GM12801 (cell line): Measurements from ENCODE around the gene BHLHE23.

Experiments
- CTCF ChIP-seq: IDR thresholded peaks from one replicate; pipeline ENCODE4 v1.5.1; 2011; ENCODE audit warnings: control low read depth; ENCODE audit not compliant: insufficient read length; ENCODE audit errors: extremely low read depth

BHLHE23 gene

GRCh38 chr20:63014710-63015109, 7.9 kb upstream of the BHLHE23 start:
- TF ChIP-seq CTCF: no peak

DNA sequence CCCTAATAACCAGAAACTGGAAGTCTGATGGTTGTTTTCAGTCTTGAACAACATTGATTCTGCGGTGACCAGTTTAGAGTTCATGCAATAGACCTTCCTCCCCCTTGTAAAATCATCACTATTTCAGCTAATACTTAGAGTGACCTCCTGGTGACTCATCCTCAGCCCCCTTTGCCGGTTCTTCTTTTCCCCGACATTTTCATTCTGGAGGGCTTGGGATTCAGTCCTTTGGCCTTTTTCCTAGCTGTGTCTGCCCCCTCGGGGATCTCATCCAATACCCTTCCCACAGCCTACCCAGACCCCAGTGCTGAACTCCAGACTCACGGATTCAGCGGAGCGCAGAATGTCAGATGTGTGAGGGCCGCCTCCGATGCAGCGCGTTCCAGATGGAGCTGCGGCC, 7.5 kb upstream of the BHLHE23 start:
- TF ChIP-seq CTCF: no peak

GRCh38 chr20:63013207-63013606, 6.4 kb upstream of the BHLHE23 start:
- TF ChIP-seq CTCF: no peak

DNA sequence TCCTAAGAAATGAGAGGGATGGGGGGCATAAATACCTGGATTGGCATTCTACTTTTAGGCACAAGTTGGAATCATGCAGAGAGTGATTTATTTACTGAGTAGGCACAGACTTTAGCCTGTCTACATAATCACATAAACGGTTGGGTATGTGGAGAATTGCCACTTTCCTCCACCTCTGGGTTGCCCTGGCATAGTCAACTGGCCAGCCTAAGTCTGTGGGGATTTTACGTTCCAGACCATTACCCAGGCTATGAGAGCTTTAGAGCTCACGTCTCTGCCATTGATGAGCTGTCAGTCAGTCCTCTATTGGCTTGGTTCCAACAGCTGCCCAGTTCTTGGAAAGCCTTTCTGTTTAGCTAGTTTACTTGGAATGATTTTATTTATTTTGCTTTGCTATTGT, 5.0 kb upstream of the BHLHE23 start:
- no peak for TF ChIP-seq CTCF

- TF ChIP-seq CTCF: no peak
These were observed 3.4 kb upstream of the BHLHE23 start for GRCh38 chr20:63009988-63010769.

- TF ChIP-seq CTCF: peak; percentile 2
These were observed 2.5 kb upstream of the BHLHE23 start for GRCh38 chr20:63009045-63009961.

DNA sequence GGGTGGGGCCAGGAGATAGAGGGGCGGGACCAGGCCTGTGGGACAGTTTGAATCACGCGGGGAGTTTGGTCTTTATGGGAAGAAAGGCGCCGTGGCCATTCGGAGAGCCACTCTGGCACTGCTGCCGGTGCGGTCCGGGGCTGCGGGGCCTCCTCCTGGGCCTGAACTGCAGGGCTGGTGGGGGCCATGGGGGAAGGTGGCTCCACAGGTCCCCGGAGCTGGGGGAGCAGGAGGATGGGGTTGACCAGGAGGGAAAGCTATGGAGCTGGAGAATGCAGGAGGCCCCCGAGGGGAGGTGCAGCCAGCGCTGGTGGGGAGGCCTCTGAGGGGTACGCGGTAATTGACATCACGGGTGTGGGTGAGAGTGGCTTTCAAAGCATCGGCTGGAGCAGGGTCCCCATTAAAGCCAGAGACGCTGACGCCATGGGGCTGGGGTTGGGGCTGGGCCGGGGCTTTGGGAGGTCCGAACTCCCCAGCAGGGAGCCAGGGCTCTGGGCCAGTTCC, 1.8 kb upstream of the BHLHE23 start:
- no peak for TF ChIP-seq CTCF
